OCI-LY3 (cell line): ENCODE data around the gene PDCL3.

Source experiments
- CTCF ChIP-seq: fragments of 200-600, 300-600 bp; sonication (generic); IDR thresholded peaks from 2 replicates; pipeline ENCODE4 v1.5.1; 2014; ENCODE audit warnings: antibody characterized with exemption, low read length, low read depth
- EZH2phosphoT487 ChIP-seq: fragments of 200-600 bp; shearing (Covaris generic); IDR thresholded peaks from 2 replicates; pipeline ENCODE4 v1.6.1; 2018; ENCODE audit warnings: antibody characterized with exemption, mixed run types, low read depth

GRCh38 chr2:100596465-100596864 is 33.7 kb downstream of the PDCL3 start:
- TF ChIP-seq CTCF (no peak), EZH2phosphoT487 (no peak)
